Tibial nerve (tissue), 4 donors: ENCODE data around the gene DPEP2. TPM values are rescaled to one million over a fixed set of nuclear protein-coding genes. Genes with fewer than 3 reads are reported as not detected.
A peak's percentile ranks its signal among the peaks of the same experiment; 100 is the strongest.
"Not testable (repeated sequence)": the region's sequence is repeated elsewhere in the genome, so short reads cannot be mapped to it uniquely, and the experiment has no call there.

Experiments used
- DNase-seq, 2 donors: peaks; one replicate each; pipeline ENCODE4 v3.0.0-alpha.2; 2019; ENCODE audit warnings: low spot score in 2 of 2
- H3K27ac ChIP-seq, 4 donors: fragments of 200-600 bp; sonication (generic) in 3 of 4; one replicate each; pipeline ENCODE4 v1.5.1; 2017 to 2019; ENCODE audit warnings: mild to moderate bottlenecking in 1 of 4
- H3K27me3 ChIP-seq, 2 donors: fragments of 200-600 bp; sonication (generic) in 1 of 2; one replicate each; pipeline versions ENCODE4 v1.5.1 to v1.6.0; 2017 to 2019
- H3K36me3 ChIP-seq, 3 donors: fragments of 200-600 bp; sonication (generic); one replicate each; pipeline ENCODE4 v1.5.1; 2018 to 2019
- H3K4me1 ChIP-seq, 4 donors: fragments of 200-600 bp; sonication (generic) in 3 of 4; one replicate each; pipeline ENCODE4 v1.5.1; 2017 to 2019
- H3K4me3 ChIP-seq, 4 donors: fragments of 200-600 bp; sonication (generic) in 3 of 4; one replicate each; pipeline ENCODE4 v1.5.1; 2017 to 2019; ENCODE audit warnings: mild to moderate bottlenecking in 1 of 4, moderate library complexity in 1 of 4
- H3K9me3 ChIP-seq, 4 donors: fragments of 200-600 bp; sonication (generic) in 3 of 4; one replicate each; pipeline ENCODE4 v1.5.1; 2017 to 2019
- CTCF ChIP-seq, 5 experiments: fragments of 200-600 bp in 3 of 5; fragments of 450-650 bp in 2 of 5; sonication (generic) in 3 of 5; IDR thresholded peaks; one replicate each; pipeline ENCODE4 v1.5.1; 2016 to 2019; ENCODE audit warnings: antibody characterized with exemption in 5 of 5, mild to moderate bottlenecking in 3 of 5, moderate library complexity in 2 of 5
- EP300 ChIP-seq, 2 donors: sonication (generic); formaldehyde crosslinking; IDR thresholded peaks; one replicate each; pipeline ENCODE4 v1.6.1; 2017; ENCODE audit warnings: antibody characterized with exemption in 2 of 2, mild to moderate bottlenecking in 1 of 2
- POLR2A ChIP-seq, 2 donors: fragments of 450-650 bp; IDR thresholded peaks; one replicate each; pipeline ENCODE4 v1.6.1; 2017; ENCODE audit warnings: antibody characterized with exemption in 2 of 2, mild to moderate bottlenecking in 2 of 2, moderate library complexity in 2 of 2
- WGBS, 2 donors: methylation state at CpG; one replicate each; pipeline ENCODE4 v1.1.5; 2018; 5-methylcytosine and 5-hydroxymethylcytosine counted together
- total RNA-seq, 4 donors: library from RNA; depleted of rRNA; stranded (reverse); fragments of >200 nt; gene quantifications; one replicate each; pipeline ENCODE4 v1.1.0, GENCODE V29; 2016

Gene DPEP2
- 10 to 100 TPM in 1 of 4 donors, 1 to 10 TPM in 3; 1.0 to 12.6 (median 3.8) TPM for total RNA-seq

- DNase-seq = peak in 1 of 2 donors; percentile 33
- peaks cover 0 to 10% (median 3%) of the 10 kb centered on the region in 4 donors for H3K4me1 ChIP-seq
- 62 to 65% methylated on average over 18 of the region's 18 CpGs for WGBS, 2 donors
- H3K9me3 ChIP-seq, H3K36me3 ChIP-seq, H3K27me3 ChIP-seq: not testable (repeated sequence)
- peak within 1 kb of the TSS in 3 of 4 donors; percentile 63 to 80 (median 73) for H3K27ac ChIP-seq
- TF ChIP-seq POLR2A (IDR thresholded peaks at IDR 0.05) = peak in 1 of 2 donors; percentile 17
- peak in 1 of 2 donors; percentile 50 for TF ChIP-seq EP300 (IDR thresholded peaks at IDR 0.05)
- peak within 1 kb of the TSS in 2 of 4 donors; percentile 24 to 34 for H3K4me3 ChIP-seq
These were observed at the start of gene DPEP2 for GRCh38 chr16:67998779-67999688. TSS of gene DPEP2 (minus strand) at chr16:67999484. CDS start at chr16:67993212, 6,272 bp downstream.

- 82% methylated on average over 2 of the region's 2 CpGs for WGBS, 2 donors
- Histone ChIP-seq H3K4me1 (no peaks in the 10 kb centered on the region), H3K27ac (peak overlapping the region in 1 of 4 donors; percentile 9), H3K27me3 (no peaks in the 10 kb centered on the region), H3K4me3 (no peak overlapping the region), H3K9me3 (no peaks in the 10 kb centered on the region), H3K36me3 (peaks cover 0 to 55% (median 0%) of the 10 kb centered on the region in 3 donors)
- DNase-seq = no peak
- no peak for TF ChIP-seq POLR2A (IDR thresholded peaks at IDR 0.05)
- no peak for TF ChIP-seq CTCF (IDR thresholded peaks at IDR 0.05)
- TF ChIP-seq EP300 (IDR thresholded peaks at IDR 0.05) = no peak
These were observed 48.7 kb upstream of the DPEP2 start for GRCh38 chr16:68047987-68048386.

- Histone ChIP-seq H3K27me3 (no peaks in the 10 kb centered on the region), H3K27ac (no peak overlapping the region), H3K9me3 (no peaks in the 10 kb centered on the region), H3K4me1 (peaks cover 0 to 1% (median 0%) of the 10 kb centered on the region in 4 donors), H3K4me3 (no peak overlapping the region), H3K36me3 (peaks cover 0 to 41% (median 0%) of the 10 kb centered on the region in 3 donors)
- DNase-seq = no peak
- 74 to 79% methylated on average over 7 of the region's 7 CpGs for WGBS, 2 donors
- TF ChIP-seq POLR2A (IDR thresholded peaks at IDR 0.05) = no peak
- no peak for TF ChIP-seq EP300 (IDR thresholded peaks at IDR 0.05)
- TF ChIP-seq CTCF (IDR thresholded peaks at IDR 0.05) = no peak
These were observed 46.8 kb upstream of the DPEP2 start for GRCh38 chr16:68046106-68046505.

- peaks cover 0 to 30% (median 0%) of the 10 kb centered on the region in 3 donors for H3K36me3 ChIP-seq
- H3K4me3 ChIP-seq = no peak overlapping the region
- DNase-seq = no peak
- H3K27me3 ChIP-seq = no peaks in the 10 kb centered on the region
- peaks cover 0 to 6% (median 0%) of the 10 kb centered on the region in 4 donors for H3K4me1 ChIP-seq
- WGBS, 2 donors = 86 to 94% methylated on average over 2 of the region's 2 CpGs
- H3K9me3 ChIP-seq = no peaks in the 10 kb centered on the region
- H3K27ac ChIP-seq = no peak overlapping the region
- no peak for TF ChIP-seq POLR2A (IDR thresholded peaks at IDR 0.05)
- no peak for TF ChIP-seq EP300 (IDR thresholded peaks at IDR 0.05)
- no peak for TF ChIP-seq CTCF (IDR thresholded peaks at IDR 0.05)
These were observed 42.5 kb upstream of the DPEP2 start for GRCh38 chr16:68041783-68042182.

- Histone ChIP-seq H3K9me3 (no peaks in the 10 kb centered on the region), H3K4me1 (peaks cover 0 to 6% (median 0%) of the 10 kb centered on the region in 4 donors), H3K27me3 (no peaks in the 10 kb centered on the region), H3K4me3 (no peak overlapping the region), H3K27ac (peak overlapping the region in 1 of 4 donors; percentile 52), H3K36me3 (peaks cover 0 to 27% (median 0%) of the 10 kb centered on the region in 3 donors)
- TF ChIP-seq CTCF (IDR thresholded peaks at IDR 0.05) (peak; percentile 76 to 91 (median 86)), EP300 (IDR thresholded peaks at IDR 0.05) (peak in 1 of 2 donors; percentile 13), POLR2A (IDR thresholded peaks at IDR 0.05) (no peak)
- peak; percentile 78 to 89 for DNase-seq
- 67 to 77% methylated on average over 11 to 14 of the region's 14 CpGs for WGBS, 2 donors
These were observed 41.4 kb upstream of the DPEP2 start for GRCh38 chr16:68040506-68041288.
